Measurements from ENCODE around the gene CREB1. TPM values are rescaled to one million over a fixed set of nuclear protein-coding genes. Genes with fewer than 3 reads are reported as not detected.

Gene CREB1
- total and polyA plus RNA-seq, 10 of the 15 experiments (the other 5 are each of a cell fraction or from before 2014, with no cell fraction given): 13.4 to 76.9 (median 39.5) TPM

- FAIRE-seq (no peak), DNase-seq (ENCODE audit: low read depth, low spot score) (no peak), ATAC-seq (no peak)
- no peaks in the 10 kb centered on the region for H4K20me1 ChIP-seq (ENCODE audit: control insufficient read depth, insufficient read depth)
- 96% methylated on average over 3 of the region's 3 CpGs for WGBS (ENCODE audit: insufficient coverage, insufficient replicate concordance, low lambda C conversion rate, missing lambda C conversion rate)
- no peaks in the 10 kb centered on the region for H3K4me1 ChIP-seq (ENCODE audit: control insufficient read depth, insufficient read depth, low read length)
- no peaks in the 10 kb centered on the region for H3K36me3 ChIP-seq (ENCODE audit: control insufficient read depth in 2 of 2, insufficient read depth in 2 of 2, low read length in 1 of 2)
- POLR2A ChIA-PET: interaction anchor here (1.5 kb wide), 1 partner anchor 12 kb away, joined by 3 read pairs; no protein-coding TSS in a partner anchor
- CTCF ChIA-PET: interaction anchor here (2.4 kb wide), 1 partner anchor 10 kb away, joined by 8 read pairs; no protein-coding TSS in a partner anchor
- TF ChIP-seq FOS (IDR thresholded peaks at IDR 0.05; ENCODE audit: borderline replicate concordance, extremely low read depth, insufficient read length) (no peak), EZH2 (IDR thresholded peaks at IDR 0.05; ENCODE audit: borderline replicate concordance, control insufficient read depth, low read depth, low read length) (no peak), MTA2 (IDR thresholded peaks at IDR 0.05; ENCODE audit: low read depth) (no peak), TCF3 (IDR thresholded peaks at IDR 0.05; ENCODE audit: borderline replicate concordance, insufficient read depth, low read depth, low read length) (no peak), TARDBP (IDR thresholded peaks at IDR 0.05; ENCODE audit: borderline replicate concordance) (no peak), MAX (IDR thresholded peaks at IDR 0.05; ENCODE audit: low read depth, low read length) (no peak), MTA3 (IDR thresholded peaks at IDR 0.05; ENCODE audit: borderline replicate concordance, low read length) (no peak), TAF1 (IDR thresholded peaks at IDR 0.05; ENCODE audit: borderline replicate concordance, low read depth, low read length) (no peak), SPI1 (IDR thresholded peaks at IDR 0.05; ENCODE audit: borderline replicate concordance, insufficient read depth, low read depth, low read length) (no peak), NFYB (IDR thresholded peaks at IDR 0.05; ENCODE audit: insufficient read depth, low read depth, low read length) (no peak), USF2 (IDR thresholded peaks at IDR 0.05; ENCODE audit: borderline replicate concordance, low read depth, low read length) (no peak)
- TF ChIP-seq, protein P1, sequence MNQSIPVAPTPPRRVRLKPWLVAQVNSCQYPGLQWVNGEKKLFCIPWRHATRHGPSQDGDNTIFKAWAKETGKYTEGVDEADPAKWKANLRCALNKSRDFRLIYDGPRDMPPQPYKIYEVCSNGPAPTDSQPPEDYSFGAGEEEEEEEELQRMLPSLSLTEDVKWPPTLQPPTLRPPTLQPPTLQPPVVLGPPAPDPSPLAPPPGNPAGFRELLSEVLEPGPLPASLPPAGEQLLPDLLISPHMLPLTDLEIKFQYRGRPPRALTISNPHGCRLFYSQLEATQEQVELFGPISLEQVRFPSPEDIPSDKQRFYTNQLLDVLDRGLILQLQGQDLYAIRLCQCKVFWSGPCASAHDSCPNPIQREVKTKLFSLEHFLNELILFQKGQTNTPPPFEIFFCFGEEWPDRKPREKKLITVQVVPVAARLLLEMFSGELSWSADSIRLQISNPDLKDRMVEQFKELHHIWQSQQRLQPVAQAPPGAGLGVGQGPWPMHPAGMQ (IDR thresholded peaks at IDR 0.05; ENCODE audit: borderline replicate concordance): no peak
- intact Hi-C loops (cut with micrococcal nuclease; ENCODE audit: unreplicated experiment) (no loop called here), in situ Hi-C loops (cut with MboI) (no loop called here)
- H3K4me3 ChIP-seq: no peak overlapping the region
- no peaks in the 10 kb centered on the region for H3K79me2 ChIP-seq (ENCODE audit: control insufficient read depth, insufficient read depth, low read length)
- H3K27ac ChIP-seq (ENCODE audit: control insufficient read depth, insufficient read depth): no peak overlapping the region
- no peaks in the 10 kb centered on the region for H3K27me3 ChIP-seq (replicated peaks in 1 of 2; ENCODE audit: control insufficient read depth in 2 of 2, insufficient read depth in 2 of 2, low read length in 1 of 2)
- no TSS peak for BruUV-seq (replicated peaks)
- H2AFZ ChIP-seq (ENCODE audit: control insufficient read depth, low read depth, low read length): no peak overlapping the region
- SMC1A ChIA-PET (ENCODE audit: uncharacterized antibody, unreplicated experiment): interaction anchor here (1.5 to 1.6 kb wide), 2 partner anchors 8 to 13 kb away, joined by 3 to 5 read pairs; no protein-coding TSS in a partner anchor
- RAD21 ChIA-PET (ENCODE audit: unreplicated experiment): no interaction called here
- H3K9me3 ChIP-seq (replicated peaks; ENCODE audit: control insufficient read depth, insufficient read depth, low read length): no peaks in the 10 kb centered on the region
- H3K4me2 ChIP-seq (ENCODE audit: control insufficient read depth, insufficient read depth): no peak overlapping the region
- no peak overlapping the region for H3K9ac ChIP-seq (ENCODE audit: control insufficient read depth, insufficient read depth, low read length)
Observed at GRCh38 chr2:207515671-207516070, 14.1 kb upstream of the CREB1 start.
